Osteocyte (in vitro differentiated cells): ENCODE results near the gene DIAPH3. TPM values are rescaled to one million over a fixed set of nuclear protein-coding genes. Genes with fewer than 3 reads are reported as not detected.

Experiments used
- DNase-seq: peaks from one replicate; pipeline ENCODE4 v3.0.0; 2021; ENCODE audit warnings: mixed read lengths; ENCODE audit not compliant: unreplicated experiment; ENCODE audit errors: extremely low spot score
- H3K27ac Mint-ChIP-seq: one replicate; pipeline ENCODE4 v1.8.0; 2021; ENCODE audit warnings: mild to moderate bottlenecking, mixed read lengths; ENCODE audit not compliant: unreplicated experiment
- H3K27me3 Mint-ChIP-seq: one replicate; pipeline ENCODE4 v1.8.0; 2021; ENCODE audit warnings: mixed read lengths; ENCODE audit not compliant: unreplicated experiment
- H3K36me3 Mint-ChIP-seq: one replicate; pipeline ENCODE4 v1.8.0; 2021; ENCODE audit warnings: mixed read lengths; ENCODE audit not compliant: unreplicated experiment
- H3K4me1 Mint-ChIP-seq: one replicate; pipeline ENCODE4 v1.8.0; 2021; ENCODE audit warnings: mixed read lengths; ENCODE audit not compliant: unreplicated experiment
- H3K4me3 Mint-ChIP-seq: one replicate; pipeline ENCODE4 v1.8.0; 2021; ENCODE audit warnings: mild to moderate bottlenecking, moderate library complexity, mixed read lengths; ENCODE audit not compliant: unreplicated experiment
- H3K9me3 Mint-ChIP-seq: one replicate; pipeline ENCODE4 v1.8.0; 2021; ENCODE audit warnings: mixed read lengths; ENCODE audit not compliant: unreplicated experiment
- CTCF ChIP-seq: fragments of 200-600 bp; sonication (generic); IDR thresholded peaks from 2 replicates; pipeline ENCODE4 v1.5.0; 2021; ENCODE audit warnings: antibody characterized with exemption, mild to moderate bottlenecking, moderate library complexity
- total RNA-seq: library from RNA; stranded (reverse); gene quantifications from 2 replicates; pipeline ENCODE4 v1.2.1, GENCODE V29; 2021

The DIAPH3 gene
- total RNA-seq, 1 donor from 2014 or later = 12.2 TPM

DNA sequence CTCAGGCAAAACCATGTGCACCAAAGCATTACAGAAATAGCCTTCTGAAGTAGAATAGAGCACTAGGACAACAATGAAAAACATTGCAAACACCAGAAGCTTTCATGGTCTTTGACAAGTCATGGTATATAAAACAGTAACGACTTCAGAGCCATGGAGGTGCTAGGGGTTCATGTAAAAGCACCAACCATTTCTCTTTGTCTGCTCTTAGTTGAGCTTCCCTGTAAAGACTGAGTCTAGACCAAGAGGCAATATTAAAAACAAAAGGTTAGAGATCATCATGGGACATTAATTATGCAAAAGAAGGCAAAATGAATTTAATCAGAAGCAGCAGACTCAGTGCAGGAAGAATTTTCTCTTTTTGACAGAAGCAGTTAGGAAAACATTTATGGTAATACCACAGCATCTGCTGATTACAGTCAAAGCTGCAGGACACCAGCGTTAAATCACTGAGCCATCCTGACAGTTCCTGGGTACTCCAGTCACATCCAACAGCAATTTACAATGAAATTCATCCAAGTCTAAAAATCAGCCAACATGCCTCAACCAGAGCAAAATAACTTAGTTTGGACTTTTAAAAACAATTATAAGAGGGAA lies 476.8 kb downstream of the DIAPH3 start:
- peaks cover 11% of the 10 kb centered on the region for H3K4me1 Mint-ChIP-seq
- H3K9me3 Mint-ChIP-seq = no peaks in the 10 kb centered on the region
- H3K27ac Mint-ChIP-seq = no peak overlapping the region
- no peak for TF ChIP-seq CTCF
- H3K4me3 Mint-ChIP-seq = no peak overlapping the region
- DNase-seq = no peak
- no peaks in the 10 kb centered on the region for H3K27me3 Mint-ChIP-seq
- no peaks in the 10 kb centered on the region for H3K36me3 Mint-ChIP-seq

DNA sequence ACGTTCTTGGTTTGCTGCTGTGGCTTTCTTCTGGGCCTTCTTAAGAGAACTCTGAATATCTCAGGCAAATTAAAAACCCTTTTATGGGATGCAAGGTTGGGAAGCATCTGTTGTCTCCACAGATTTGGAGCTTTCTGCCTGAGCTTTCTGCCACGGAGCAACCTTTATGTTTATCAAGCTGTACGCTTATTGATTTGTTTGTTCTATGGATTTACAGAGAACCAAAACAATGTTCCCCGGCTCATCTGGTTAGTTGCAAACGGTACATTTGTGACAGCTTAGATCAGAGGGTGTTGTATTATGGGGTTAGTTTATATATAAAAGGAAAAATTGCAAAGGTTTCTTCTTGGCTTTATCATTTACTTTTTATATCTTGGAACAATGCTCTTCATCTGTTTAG lies 479.6 kb downstream of the DIAPH3 start:
- peaks cover 4% of the 10 kb centered on the region for H3K4me1 Mint-ChIP-seq
- DNase-seq = no peak
- no peaks in the 10 kb centered on the region for H3K27me3 Mint-ChIP-seq
- H3K36me3 Mint-ChIP-seq = no peaks in the 10 kb centered on the region
- no peak overlapping the region for H3K4me3 Mint-ChIP-seq
- TF ChIP-seq CTCF = no peak
- no peaks in the 10 kb centered on the region for H3K9me3 Mint-ChIP-seq
- H3K27ac Mint-ChIP-seq = no peak overlapping the region

DNA sequence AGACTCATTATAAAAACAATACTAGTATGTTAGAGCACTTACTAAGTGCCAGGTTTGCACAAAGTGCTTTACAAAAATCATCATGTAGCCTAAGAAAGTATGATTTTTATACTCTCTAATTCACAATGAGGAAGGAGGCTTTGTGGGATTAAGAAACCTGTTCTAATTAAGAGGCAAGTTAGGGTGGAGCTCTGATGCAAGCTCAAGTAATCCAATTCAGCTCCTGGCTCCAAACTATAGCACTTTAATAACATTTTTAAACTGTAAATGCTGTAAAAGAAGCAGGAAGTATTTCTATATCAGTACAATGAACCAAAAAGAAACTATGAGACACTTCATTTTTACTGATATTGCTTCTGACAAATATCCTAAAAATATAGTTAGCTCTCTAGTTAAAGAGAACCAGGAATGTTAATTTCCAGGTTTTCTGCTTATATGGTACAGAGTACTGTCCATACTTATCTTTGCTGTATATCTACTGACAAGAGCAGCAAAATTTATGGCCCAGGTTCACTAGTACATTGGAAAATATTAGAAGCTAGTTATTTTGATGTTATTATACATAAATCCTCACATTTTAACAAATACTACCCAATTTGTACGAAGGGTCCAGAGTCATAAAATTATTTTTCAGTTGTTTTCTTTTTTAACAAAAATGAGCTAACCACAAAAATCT lies 482.0 kb downstream of the DIAPH3 start:
- H3K27ac Mint-ChIP-seq = no peak overlapping the region
- peaks cover 4% of the 10 kb centered on the region for H3K4me1 Mint-ChIP-seq

DNA sequence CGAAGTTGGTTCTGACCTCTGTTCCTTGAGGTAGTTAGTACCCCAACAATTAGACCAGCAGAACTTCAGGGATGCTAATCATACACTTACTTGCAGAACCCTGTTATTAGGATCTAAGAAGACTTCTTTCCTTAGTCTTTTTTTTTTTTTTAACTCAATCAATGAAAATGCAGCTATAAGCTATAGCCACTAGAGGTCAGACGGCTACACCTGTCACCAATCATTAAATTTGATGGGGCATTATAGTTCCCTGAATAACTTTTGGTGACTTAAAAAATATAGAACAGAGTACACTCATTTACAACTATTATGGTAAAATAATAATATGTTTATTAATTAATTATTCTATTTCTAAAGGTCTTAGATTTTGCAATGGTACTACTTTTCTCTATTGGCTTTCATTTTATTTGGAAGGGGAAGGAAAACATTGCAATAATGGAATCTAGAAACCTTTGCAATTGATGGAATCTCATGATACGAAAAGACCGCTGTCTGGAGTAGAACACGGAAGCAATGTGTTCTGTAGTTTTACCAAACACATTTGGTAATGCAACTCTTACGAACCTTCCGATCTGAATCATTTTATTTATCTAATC lies 483.2 kb downstream of the DIAPH3 start:
- Mint-ChIP-seq H3K4me3 (no peak overlapping the region), H3K27me3 (no peaks in the 10 kb centered on the region), H3K27ac (no peak overlapping the region), H3K36me3 (no peaks in the 10 kb centered on the region), H3K9me3 (no peaks in the 10 kb centered on the region), H3K4me1 (peaks cover 4% of the 10 kb centered on the region)
- no peak for DNase-seq
- peak; percentile 81 for TF ChIP-seq CTCF

More for the DNA sequence above, 482.0 kb downstream of the DIAPH3 start:
- DNase-seq = no peak
- no peaks in the 10 kb centered on the region for H3K36me3 Mint-ChIP-seq
- H3K4me3 Mint-ChIP-seq = no peak overlapping the region
- no peak for TF ChIP-seq CTCF
- no peaks in the 10 kb centered on the region for H3K27me3 Mint-ChIP-seq
- H3K9me3 Mint-ChIP-seq = no peaks in the 10 kb centered on the region

- H3K27ac Mint-ChIP-seq = no peak overlapping the region
- no peaks in the 10 kb centered on the region for H3K27me3 Mint-ChIP-seq
- no peaks in the 10 kb centered on the region for H3K9me3 Mint-ChIP-seq
- H3K4me3 Mint-ChIP-seq = no peak overlapping the region
- no peaks in the 10 kb centered on the region for H3K36me3 Mint-ChIP-seq
- DNase-seq = no peak
- TF ChIP-seq CTCF = no peak
- H3K4me1 Mint-ChIP-seq = peaks cover 4% of the 10 kb centered on the region
These were observed 484.5 kb downstream of the DIAPH3 start for GRCh38 chr13:59679254-59679653.
